Left ventricle myocardium inferior (tissue), 1 donor: ENCODE data around the gene ALMS1. TPM values are rescaled to one million over a fixed set of nuclear protein-coding genes. Genes with fewer than 3 reads are reported as not detected.

Source experiments
- DNase-seq: peaks from one replicate; pipeline ENCODE4 v3.0.0-alpha.2; 2020
- H3K27ac ChIP-seq: fragments of 200-600 bp; replicated peaks from 2 replicates; pipeline ENCODE4 v1.8.0; 2021
- H3K27me3 ChIP-seq: fragments of 200-600 bp; 2 replicates; pipeline ENCODE4 v1.8.0; 2021; ENCODE audit warnings: low read depth
- H3K36me3 ChIP-seq: fragments of 200-600 bp; 2 replicates; pipeline ENCODE4 v1.8.0; 2021
- H3K4me1 ChIP-seq: fragments of 200-600 bp; 2 replicates; pipeline ENCODE4 v1.8.0; 2021
- H3K4me3 ChIP-seq: fragments of 200-600 bp; 2 replicates; pipeline ENCODE4 v1.8.0; 2021; ENCODE audit warnings: mild to moderate bottlenecking, moderate library complexity
- H3K9me3 ChIP-seq: fragments of 200-600 bp; replicated peaks from 2 replicates; pipeline ENCODE4 v1.8.0; 2021
- intact Hi-C: fragments of 100-400 bp; cut with micrococcal nuclease; formaldehyde crosslinking; loops from one replicate; pipeline ENCODE4 v1.11.0; 2022
- total RNA-seq: library from RNA; stranded (reverse); fragmentation: NEBNext Ultra II Directional; extraction: Animal tissue kit (Norgen Biotek cat#: 25700); gene quantifications from one replicate; pipeline ENCODE4 v1.2.1, GENCODE V29; 2021
- TF ChIP-seq, protein P1 (sequence below): fragments of 200-600 bp; IDR thresholded peaks from 2 replicates; pipeline ENCODE4 v1.8.0; 2021; ENCODE audit warnings: antibody characterized with exemption, mild to moderate bottlenecking, borderline replicate concordance
- donor health status: DM: no; HTN: yes; CAD: no; lungs with severe emphysema.

The ALMS1 gene
- total RNA-seq, 1 donor from 2014 or later = 7.7 TPM

DNA sequence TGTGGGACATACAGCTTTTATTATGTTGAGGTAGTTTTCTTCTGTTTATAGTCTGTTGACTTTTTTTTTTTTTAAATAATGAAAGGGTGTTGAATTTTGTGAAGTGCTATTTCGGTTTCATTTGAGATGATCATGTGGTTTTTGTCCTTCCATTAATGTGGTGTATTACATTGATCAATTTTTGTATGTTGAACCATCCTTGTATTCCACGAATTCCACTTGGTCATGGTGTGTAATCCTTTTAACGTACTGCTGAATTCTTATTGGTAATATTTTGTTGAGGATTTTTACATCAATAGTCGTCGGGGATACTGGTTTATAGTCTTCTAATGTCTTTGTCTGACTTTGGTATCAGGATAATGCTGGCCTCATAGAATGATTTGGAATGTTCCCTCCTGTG lies 18.8 kb downstream of the ALMS1 start:
- TF ChIP-seq, protein P1, sequence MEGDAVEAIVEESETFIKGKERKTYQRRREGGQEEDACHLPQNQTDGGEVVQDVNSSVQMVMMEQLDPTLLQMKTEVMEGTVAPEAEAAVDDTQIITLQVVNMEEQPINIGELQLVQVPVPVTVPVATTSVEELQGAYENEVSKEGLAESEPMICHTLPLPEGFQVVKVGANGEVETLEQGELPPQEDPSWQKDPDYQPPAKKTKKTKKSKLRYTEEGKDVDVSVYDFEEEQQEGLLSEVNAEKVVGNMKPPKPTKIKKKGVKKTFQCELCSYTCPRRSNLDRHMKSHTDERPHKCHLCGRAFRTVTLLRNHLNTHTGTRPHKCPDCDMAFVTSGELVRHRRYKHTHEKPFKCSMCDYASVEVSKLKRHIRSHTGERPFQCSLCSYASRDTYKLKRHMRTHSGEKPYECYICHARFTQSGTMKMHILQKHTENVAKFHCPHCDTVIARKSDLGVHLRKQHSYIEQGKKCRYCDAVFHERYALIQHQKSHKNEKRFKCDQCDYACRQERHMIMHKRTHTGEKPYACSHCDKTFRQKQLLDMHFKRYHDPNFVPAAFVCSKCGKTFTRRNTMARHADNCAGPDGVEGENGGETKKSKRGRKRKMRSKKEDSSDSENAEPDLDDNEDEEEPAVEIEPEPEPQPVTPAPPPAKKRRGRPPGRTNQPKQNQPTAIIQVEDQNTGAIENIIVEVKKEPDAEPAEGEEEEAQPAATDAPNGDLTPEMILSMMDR = no peak
- intact Hi-C loops = no loop called here
- peaks cover 22% of the 10 kb centered on the region for H3K36me3 ChIP-seq
- DNase-seq = no peak
- H3K4me1 ChIP-seq = no peaks in the 10 kb centered on the region
- H3K4me3 ChIP-seq = no peak overlapping the region
- peaks cover 27% of the 10 kb centered on the region for H3K9me3 ChIP-seq
- H3K27me3 ChIP-seq = no peaks in the 10 kb centered on the region
- no peak overlapping the region for H3K27ac ChIP-seq

DNA sequence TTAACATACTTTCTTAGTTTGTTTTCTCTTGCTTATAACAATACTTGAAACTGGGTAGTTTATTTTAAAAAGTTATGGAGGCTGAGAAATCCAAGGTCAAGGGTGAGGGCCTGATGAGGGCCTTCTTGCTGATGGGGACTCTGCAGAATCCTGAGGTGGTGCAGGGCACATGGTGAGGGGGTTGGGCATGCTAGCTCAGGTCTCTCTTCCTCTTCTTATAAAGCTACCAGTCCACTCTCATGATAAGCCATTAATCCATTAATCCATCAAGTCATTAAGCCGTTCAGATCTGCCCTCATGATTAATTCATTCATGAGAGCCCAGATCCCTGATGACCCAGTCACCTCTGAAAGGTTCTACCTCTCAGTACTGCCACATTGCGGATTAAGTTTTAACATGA lies 21.4 kb downstream of the ALMS1 start:
- Histone ChIP-seq H3K9me3 (peaks cover 25% of the 10 kb centered on the region), H3K4me3 (no peak overlapping the region), H3K4me1 (no peaks in the 10 kb centered on the region), H3K27ac (no peak overlapping the region), H3K36me3 (peaks cover 14% of the 10 kb centered on the region), H3K27me3 (no peaks in the 10 kb centered on the region)
- TF ChIP-seq, protein P1 = no peak
- intact Hi-C loops = no loop called here
- DNase-seq = no peak

DNA sequence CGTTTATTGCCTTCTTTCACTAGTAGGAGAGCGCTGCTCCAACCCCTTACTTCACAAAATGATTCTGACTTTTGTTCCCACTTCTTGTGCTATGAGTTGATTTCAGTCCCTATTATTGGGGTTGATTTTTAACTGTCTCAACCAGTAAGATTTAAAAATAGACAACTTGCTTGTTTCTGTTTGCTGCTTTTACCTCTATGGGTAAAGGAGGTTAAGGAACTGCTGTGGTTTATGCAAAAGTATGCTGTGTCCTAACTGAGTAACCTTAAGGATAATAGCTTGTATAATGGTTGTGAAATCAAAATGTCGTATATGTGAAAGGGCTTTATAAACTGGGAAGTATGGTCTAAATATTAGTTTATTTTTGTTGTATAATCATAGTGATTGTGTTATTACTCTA lies 22.6 kb downstream of the ALMS1 start:
- Histone ChIP-seq H3K27ac (no peak overlapping the region), H3K4me3 (no peak overlapping the region), H3K36me3 (peaks cover 14% of the 10 kb centered on the region), H3K27me3 (no peaks in the 10 kb centered on the region), H3K9me3 (peaks cover 20% of the 10 kb centered on the region), H3K4me1 (no peaks in the 10 kb centered on the region)
- intact Hi-C loops = no loop called here
- TF ChIP-seq, protein P1 = no peak
- DNase-seq = no peak

DNA sequence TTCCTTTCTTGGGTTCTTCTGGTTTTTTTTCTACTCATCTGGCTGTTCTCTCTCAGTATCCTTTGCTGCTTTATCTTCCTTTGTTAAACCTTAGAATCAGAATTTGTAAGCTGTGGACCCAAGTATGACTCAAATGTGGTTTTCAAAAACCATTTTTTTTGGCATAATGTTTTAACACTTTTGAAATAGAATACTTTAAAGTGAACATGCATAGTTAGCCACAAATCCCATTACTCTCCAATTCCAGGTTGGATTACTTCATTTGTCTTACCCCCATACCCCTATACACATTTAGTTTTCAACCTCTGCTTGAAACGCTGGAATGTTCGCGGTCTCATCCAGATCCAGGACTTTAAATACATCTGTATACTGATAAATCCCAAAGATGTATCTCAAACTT lies 29.1 kb downstream of the ALMS1 start:
- intact Hi-C loops = no loop called here
- Histone ChIP-seq H3K36me3 (peaks cover 7% of the 10 kb centered on the region), H3K4me1 (peaks cover 15% of the 10 kb centered on the region), H3K4me3 (no peak overlapping the region), H3K27ac (no peak overlapping the region), H3K27me3 (no peaks in the 10 kb centered on the region), H3K9me3 (no peaks in the 10 kb centered on the region)
- TF ChIP-seq, protein P1 = no peak
- no peak for DNase-seq

DNA sequence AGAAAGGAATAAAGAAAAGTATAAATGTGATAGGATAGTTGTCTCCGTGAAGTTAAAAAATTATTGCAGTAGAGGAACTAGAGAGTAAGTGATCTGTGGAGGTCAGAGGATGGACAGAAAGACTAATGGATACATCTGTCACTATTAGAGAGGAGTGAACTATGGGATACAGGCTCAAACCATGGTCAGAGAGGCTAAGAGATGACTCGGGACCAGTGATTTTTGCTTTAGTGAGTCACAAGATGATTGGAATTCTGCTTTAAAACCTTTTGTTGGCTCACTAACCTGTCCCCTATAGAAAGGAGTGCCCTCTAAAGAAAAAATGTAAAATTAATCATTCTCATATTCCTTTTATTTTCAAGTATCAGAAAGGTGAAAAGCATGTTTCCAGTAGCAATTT lies 30.3 kb downstream of the ALMS1 start:
- no peak overlapping the region for H3K27ac ChIP-seq
- peaks cover 15% of the 10 kb centered on the region for H3K4me1 ChIP-seq
- no peak overlapping the region for H3K4me3 ChIP-seq
- DNase-seq = no peak
- H3K27me3 ChIP-seq = no peaks in the 10 kb centered on the region
- H3K36me3 ChIP-seq = no peaks in the 10 kb centered on the region
- intact Hi-C loops = no loop called here
- TF ChIP-seq, protein P1 = no peak
- no peaks in the 10 kb centered on the region for H3K9me3 ChIP-seq

DNA sequence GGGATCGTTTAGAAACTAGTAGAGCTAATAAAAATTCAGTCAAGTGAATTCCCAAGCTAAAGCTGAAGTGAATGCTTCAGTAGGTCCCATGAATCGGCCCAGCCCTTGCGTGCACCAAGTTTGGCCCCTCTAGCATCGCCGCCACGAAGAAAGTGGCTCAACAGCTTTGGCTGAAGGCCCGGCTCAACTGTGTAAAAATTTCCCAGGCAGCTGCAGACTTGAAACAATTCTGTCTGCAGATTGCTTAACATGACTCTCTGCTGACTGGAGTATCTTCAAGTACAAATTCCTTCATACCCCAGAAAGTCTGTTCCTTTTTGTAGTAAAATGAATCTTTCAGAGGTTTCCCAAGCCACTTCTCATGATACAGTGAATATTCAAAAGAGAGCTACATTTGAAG lies 32.7 kb downstream of the ALMS1 start:
- no peaks in the 10 kb centered on the region for H3K36me3 ChIP-seq
- H3K4me1 ChIP-seq = peaks cover 15% of the 10 kb centered on the region
- H3K4me3 ChIP-seq = no peak overlapping the region
- H3K27me3 ChIP-seq = no peaks in the 10 kb centered on the region
- TF ChIP-seq, protein P1 = no peak
- intact Hi-C loops = no loop called here
- DNase-seq = peak; percentile 76
- no peaks in the 10 kb centered on the region for H3K9me3 ChIP-seq
- H3K27ac ChIP-seq = peak overlapping the region; percentile 38
